K562 (cell line): ENCODE measurements around the gene CEACAM20. TPM values are rescaled to one million over a fixed set of nuclear protein-coding genes. Genes with fewer than 3 reads are reported as not detected.

Experiments
- ATAC-seq: fragments of 200-7000 bp; cut with Tn5 transposase; 3 replicates; pipeline ENCODE4 v1.9.1; 2020; ENCODE audit warnings: moderate library complexity
- BruUV-seq: library from RNA; stranded (reverse); fragments of 400-500 nt; replicated peaks from 2 replicates; lab custom pipeline; 2021; lab: Mats Ljungman, UMichigan
- CTCF ChIA-PET: fragments of 300-600 bp; formaldehyde crosslinking; extraction: SDS; loops from one replicate; lab custom pipeline; 2021; ENCODE audit warnings: low intra/inter-chr PET ratio; lab: Yijun Ruan, JAX
- POLR2A ChIA-PET: fragments of 300-600, 350-650 bp; sonication (Branson Sonifier 250); formaldehyde crosslinking; extraction: SDS; loops from one replicate; lab custom pipeline; 2021; ENCODE audit warnings: antibody characterized with exemption, inconsistent platforms; lab: Yijun Ruan, JAX
- DNase-seq, 4 experiments: peaks; one replicate each; pipeline versions ENCODE4 v3.0.0 to v3.0.0-alpha.2; 2011 to 2018; ENCODE audit warnings: low spot score in 3 of 4, mixed read lengths in 3 of 4; ENCODE audit errors: extremely low read depth in 1 of 4
- FAIRE-seq: peaks from 2 replicates; lab custom pipeline; 2011; peaks lifted over from hg19 to GRCh38; lab: Jason Lieb, UNC
- H2AFZ ChIP-seq: 2 replicates; pipeline ENCODE4 v1.6.0; 2011; ENCODE audit warnings: low read depth, low read length, control low read depth, inconsistent platforms
- H3K27ac ChIP-seq: fragments of 200-600 bp; 3 replicates; pipeline ENCODE4 v1.8.0; 2011; ENCODE audit warnings: low read depth, mild to moderate bottlenecking, control low read depth, inconsistent platforms, low read length, moderate library complexity, mixed read lengths; ENCODE audit errors: extremely low read depth
- H3K27me3 ChIP-seq, 2 experiments: fragments of 300-600 bp in 1 of 2; 2 replicates in 1 of 2; 3 replicates in 1 of 2; pipeline versions ENCODE4 v1.6.0 to v1.8.0; 2011; ENCODE audit warnings: inconsistent platforms in 2 of 2, low read length in 2 of 2, mild to moderate bottlenecking in 1 of 2, mixed read lengths in 1 of 2, moderate library complexity in 1 of 2; ENCODE audit not compliant: control insufficient read depth in 2 of 2, insufficient read depth in 2 of 2
- H3K36me3 ChIP-seq: fragments of 300-600 bp; 3 replicates; pipeline ENCODE4 v1.8.0; 2011; ENCODE audit warnings: mild to moderate bottlenecking, low read length, inconsistent platforms; ENCODE audit not compliant: control insufficient read depth, insufficient read depth
- H3K4me1 ChIP-seq, 2 experiments: fragments of 200-600 bp in 1 of 2; replicated peaks in 1 of 2; 2 replicates in 1 of 2; 3 replicates in 1 of 2; pipeline versions ENCODE4 v1.5.1 to v1.8.0; 2011; ENCODE audit warnings: inconsistent platforms in 2 of 2, low read length in 2 of 2, mild to moderate bottlenecking in 1 of 2, mixed read lengths in 1 of 2, moderate library complexity in 1 of 2; ENCODE audit not compliant: control insufficient read depth in 2 of 2, insufficient read depth in 2 of 2
- H3K4me2 ChIP-seq: 2 replicates; pipeline ENCODE4 v1.6.1; 2011; ENCODE audit warnings: low read length, control low read depth, inconsistent platforms, mixed read lengths; ENCODE audit not compliant: insufficient read depth
- H3K4me3 ChIP-seq: fragments of 200-600 bp; sonication (generic), shearing (Covaris generic); 2 replicates; pipeline ENCODE4 v1.5.1; 2016; ENCODE audit warnings: control low read depth, inconsistent platforms
- H3K79me2 ChIP-seq: fragments of 200-600 bp; 3 replicates; pipeline ENCODE4 v1.8.0; 2011; ENCODE audit warnings: low read length, inconsistent platforms; ENCODE audit not compliant: control insufficient read depth, insufficient read depth
- H3K9ac ChIP-seq, 2 experiments: 2 replicates each; pipeline versions ENCODE4 v1.6.0 to v1.6.1; 2011; ENCODE audit warnings: low read depth in 2 of 2, low read length in 2 of 2, control low read depth in 1 of 2, inconsistent platforms in 1 of 2, mild to moderate bottlenecking in 1 of 2, mixed read lengths in 1 of 2; ENCODE audit not compliant: insufficient read depth in 1 of 2
- H3K9me1 ChIP-seq: one replicate; pipeline ENCODE4 v1.6.0; 2011; ENCODE audit warnings: inconsistent platforms, mild to moderate bottlenecking, low read length, moderate library complexity; ENCODE audit not compliant: control insufficient read depth, insufficient read depth
- H3K9me3 ChIP-seq: replicated peaks from 2 replicates; pipeline ENCODE4 v1.5.1; 2011; ENCODE audit warnings: low read depth, low read length, inconsistent platforms; ENCODE audit not compliant: control insufficient read depth, insufficient read depth
- H4K20me1 ChIP-seq: replicated peaks from 2 replicates; pipeline ENCODE4 v1.6.1; 2011; ENCODE audit warnings: low read length, inconsistent platforms, mixed read lengths; ENCODE audit not compliant: control insufficient read depth, insufficient read depth
- ATF1 ChIP-seq, 2 experiments: fragments of 450-650 bp in 1 of 2; IDR thresholded peaks; 2 replicates each; pipeline ENCODE4 v1.6.1; 2016; ENCODE audit warnings: missing compliant biosample characterization in 1 of 2, missing genetic modification characterization in 1 of 2
- CBX3 ChIP-seq, 2 experiments: IDR thresholded peaks; 1 replicate in 1 of 2; 2 replicates in 1 of 2; pipeline ENCODE4 v1.6.1; 2012; ENCODE audit warnings: inconsistent platforms in 2 of 2, low read length in 2 of 2, borderline replicate concordance in 1 of 2, control low read depth in 1 of 2
- FOXP4 ChIP-seq: sonication (generic); formaldehyde crosslinking; IDR thresholded peaks from 2 replicates; pipeline ENCODE4 v1.8.0; 2022; ENCODE audit warnings: mild to moderate bottlenecking, missing genetic modification reagents, borderline replicate concordance
- GATAD2B ChIP-seq: fragments of 450-650 bp; IDR thresholded peaks from 2 replicates; pipeline ENCODE4 v1.6.1; 2017; ENCODE audit warnings: mild to moderate bottlenecking, borderline replicate concordance
- JUN ChIP-seq, 2 experiments: sonication (generic) in 1 of 2; formaldehyde crosslinking in 1 of 2; IDR thresholded peaks; 2 replicates each; pipeline versions ENCODE4 v1.6.1 to v1.8.0; 2012 to 2022; ENCODE audit warnings: borderline replicate concordance in 2 of 2, mild to moderate bottlenecking in 2 of 2, improper control_type of control experiment in 1 of 2, low read depth in 1 of 2, low read length in 1 of 2, missing genetic modification reagents in 1 of 2
- NFE2L1 ChIP-seq: fragments of 450-650 bp; IDR thresholded peaks from 2 replicates; pipeline ENCODE4 v1.6.1; 2016; ENCODE audit warnings: missing genetic modification characterization, low read depth, mild to moderate bottlenecking, missing compliant biosample characterization, moderate library complexity, borderline replicate concordance
- NFRKB ChIP-seq: fragments of 450-650 bp; IDR thresholded peaks from 2 replicates; pipeline ENCODE4 v1.6.1; 2016; ENCODE audit warnings: low read depth
- NFXL1 ChIP-seq: fragments of 450-650 bp; formaldehyde crosslinking; IDR thresholded peaks from 2 replicates; pipeline ENCODE4 v1.4.0; 2021; ENCODE audit warnings: mild to moderate bottlenecking
- NR4A1 ChIP-seq, 2 experiments: fragments of 250-450 bp in 1 of 2; fragments of 450-650 bp in 1 of 2; sonication (Bioruptor Pico) in 1 of 2; IDR thresholded peaks; 2 replicates each; pipeline versions ENCODE4 v1.4.0 to v1.6.1; 2016 to 2020; ENCODE audit warnings: mild to moderate bottlenecking in 2 of 2, missing compliant biosample characterization in 1 of 2, missing genetic modification characterization in 1 of 2, moderate library complexity in 1 of 2
- TGIF2 ChIP-seq: sonication (generic); formaldehyde crosslinking; IDR thresholded peaks from 2 replicates; pipeline ENCODE4 v1.8.1; 2022; ENCODE audit warnings: mild to moderate bottlenecking, missing genetic modification reagents, moderate library complexity
- THRB ChIP-seq: fragments of 450-650 bp; formaldehyde crosslinking; conservative IDR thresholded peaks from 2 replicates; pipeline ENCODE4 v1.4.0; 2022; ENCODE audit warnings: mild to moderate bottlenecking, missing genetic modification characterization
- ZNF140 ChIP-seq: fragments of 250-450 bp; sonication (Bioruptor Pico); IDR thresholded peaks from 2 replicates; pipeline ENCODE4 v1.8.0; 2021; ENCODE audit warnings: moderate library complexity, mild to moderate bottlenecking, inconsistent platforms
- ZNF175 ChIP-seq: fragments of 200-800 bp; sonication (Bioruptor generic); IDR thresholded peaks from 2 replicates; pipeline ENCODE4 v1.6.1; 2016; ENCODE audit warnings: low read depth, mild to moderate bottlenecking, missing genetic modification characterization, missing compliant biosample characterization
- ZNF316 ChIP-seq: fragments of 450-650 bp; IDR thresholded peaks from 2 replicates; pipeline ENCODE4 v1.6.1; 2016
- ZNF408 ChIP-seq: fragments of 250-450 bp; sonication (Bioruptor Pico); IDR thresholded peaks from 2 replicates; pipeline ENCODE4 v1.4.0; 2020; ENCODE audit warnings: low read depth, mild to moderate bottlenecking, moderate library complexity
- ZNF436 ChIP-seq: fragments of 250-450, 450-650 bp; sonication (Bioruptor Pico); formaldehyde crosslinking; IDR thresholded peaks from 2 replicates; pipeline ENCODE4 v1.7.0; 2020; ENCODE audit warnings: mild to moderate bottlenecking
- ZNF696 ChIP-seq: fragments of 250-450 bp; sonication (Bioruptor Pico); conservative IDR thresholded peaks from 2 replicates; pipeline ENCODE4 v1.4.0; 2020; ENCODE audit warnings: mild to moderate bottlenecking, moderate library complexity
- WGBS: fragments of 100-300 bp; shearing (Covaris generic); methylation state at CpG from one replicate; pipeline ENCODE4 v1.1.6; 2016; ENCODE audit warnings: low coverage, mixed read lengths; ENCODE audit not compliant: insufficient coverage; ENCODE audit errors: missing lambda C conversion rate; 5-methylcytosine and 5-hydroxymethylcytosine counted together
- in situ Hi-C: fragments of 300-500 bp; cut with MboI; formaldehyde crosslinking; loops from 4 replicates; pipeline ENCODE4 v1.15.0; 2018; ENCODE audit warnings: inconsistent platforms, mixed read lengths
- intact Hi-C: fragments of 100-400 bp; cut with micrococcal nuclease; formaldehyde crosslinking; loops from 2 replicates; pipeline ENCODE4 v1.14.2; 2022
- polyA plus RNA-seq, 8 experiments: library from polyadenylated mRNA; depleted of rRNA in 4 of 8; stranded (reverse) in 5 of 8; unstranded in 3 of 8; fragments of >200 nt; fragmentation: Nextera tagmentation in 2 of 8; fragmentation: Illumina TruSeq in 1 of 8; extraction: Ambion mirVana in 2 of 8; extraction: Trizol in 1 of 8; gene quantifications; 2 replicates each; pipeline versions ENCODE4 v1.2.1 to v1.2.3, GENCODE V29; 2011 to 2014; ENCODE audit warnings: inconsistent platforms in 1 of 8, missing spikeins in 1 of 8
- total RNA-seq, 7 experiments: library from RNA; depleted of rRNA in 6 of 7; stranded (reverse); fragments of >200 nt in 6 of 7; fragmentation: Illumina TruSeq in 2 of 7; extraction: Trizol in 2 of 7; gene quantifications; 2 replicates each; pipeline versions ENCODE4 v1.2.1 to v1.2.3, GENCODE V29; 2011 to 2021; ENCODE audit warnings: low replicate concordance in 1 of 7
- TF ChIP-seq, protein P1 (sequence below): fragments of 450-650 bp; formaldehyde crosslinking; IDR thresholded peaks from 2 replicates; pipeline ENCODE4 v1.4.0; 2020; ENCODE audit warnings: mild to moderate bottlenecking, mixed read lengths

Gene CEACAM20
- total and polyA plus RNA-seq, 9 of the 15 experiments (the other 6 are each of a cell fraction or from before 2014, with no cell fraction given): not detected

GRCh38 chr19:44542671-44543070, 13.2 kb upstream of the CEACAM20 start:
- POLR2A ChIA-PET: no interaction called here
- DNase-seq: no peak
- Histone ChIP-seq H2AFZ (no peak overlapping the region), H3K4me3 (no peak overlapping the region), H3K27ac (no peak overlapping the region), H3K36me3 (no peaks in the 10 kb centered on the region), H3K9ac (no peak overlapping the region), H3K27me3 (no peaks in the 10 kb centered on the region; a peak in 1 of 5 replicates), H3K4me2 (no peak overlapping the region), H3K79me2 (no peaks in the 10 kb centered on the region), H3K9me1 (no peaks in the 10 kb centered on the region), H4K20me1 (no peaks in the 10 kb centered on the region), H3K9me3 (no peaks in the 10 kb centered on the region), H3K4me1 (no peaks in the 10 kb centered on the region)
- CTCF ChIA-PET: no interaction called here
- 11% methylated on average over 1 of the region's 1 CpG for WGBS
- no peak for FAIRE-seq
- intact Hi-C loops (no loop called here), in situ Hi-C loops (no loop called here)
- BruUV-seq: no TSS peak
- no peak for ATAC-seq
- TF ChIP-seq JUN (IDR thresholded peaks at IDR 0.05; ENCODE audit: borderline replicate concordance, low read depth, low read length) (no peak), JUN (CRISPR knock-in tag; IDR thresholded peaks at IDR 0.05; ENCODE audit: borderline replicate concordance) (no peak), NR4A1 (CRISPR knock-in tag; IDR thresholded peaks at IDR 0.05) (no peak), NR4A1 (tag; IDR thresholded peaks at IDR 0.05) (no peak), ZNF408 (no peak), TGIF2 (CRISPR knock-in tag) (no peak), FOXP4 (CRISPR knock-in tag) (no peak), ATF1 (CRISPR knock-in tag; IDR thresholded peaks at IDR 0.05) (no peak), ATF1 (tag; IDR thresholded peaks at IDR 0.05) (no peak), NFRKB (no peak), CBX3 (IDR thresholded peaks at IDR 0.05; ENCODE audit: borderline replicate concordance in 1 of 2, low read length in 2 of 2) (no peak), ZNF436 (no peak), NFE2L1 (no peak), GATAD2B (no peak), ZNF696 (no peak), ZNF316 (no peak), ZNF175 (CRISPR knock-in tag) (no peak), NFXL1 (no peak), THRB (CRISPR knock-in tag) (no peak), ZNF140 (CRISPR knock-in tag) (no peak)
- TF ChIP-seq, protein P1, sequence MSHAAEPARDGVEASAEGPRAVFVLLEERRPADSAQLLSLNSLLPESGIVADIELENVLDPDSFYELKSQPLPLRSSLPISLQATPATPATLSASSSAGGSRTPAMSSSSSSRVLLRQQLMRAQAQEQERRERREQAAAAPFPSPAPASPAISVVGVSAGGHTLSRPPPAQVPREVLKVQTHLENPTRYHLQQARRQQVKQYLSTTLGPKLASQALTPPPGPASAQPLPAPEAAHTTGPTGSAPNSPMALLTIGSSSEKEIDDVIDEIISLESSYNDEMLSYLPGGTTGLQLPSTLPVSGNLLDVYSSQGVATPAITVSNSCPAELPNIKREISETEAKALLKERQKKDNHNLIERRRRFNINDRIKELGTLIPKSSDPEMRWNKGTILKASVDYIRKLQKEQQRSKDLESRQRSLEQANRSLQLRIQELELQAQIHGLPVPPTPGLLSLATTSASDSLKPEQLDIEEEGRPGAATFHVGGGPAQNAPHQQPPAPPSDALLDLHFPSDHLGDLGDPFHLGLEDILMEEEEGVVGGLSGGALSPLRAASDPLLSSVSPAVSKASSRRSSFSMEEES (CRISPR knock-in tag): no peak
